ENCODE results near the gene ZDHHC14.

Gene ZDHHC14

DNA sequence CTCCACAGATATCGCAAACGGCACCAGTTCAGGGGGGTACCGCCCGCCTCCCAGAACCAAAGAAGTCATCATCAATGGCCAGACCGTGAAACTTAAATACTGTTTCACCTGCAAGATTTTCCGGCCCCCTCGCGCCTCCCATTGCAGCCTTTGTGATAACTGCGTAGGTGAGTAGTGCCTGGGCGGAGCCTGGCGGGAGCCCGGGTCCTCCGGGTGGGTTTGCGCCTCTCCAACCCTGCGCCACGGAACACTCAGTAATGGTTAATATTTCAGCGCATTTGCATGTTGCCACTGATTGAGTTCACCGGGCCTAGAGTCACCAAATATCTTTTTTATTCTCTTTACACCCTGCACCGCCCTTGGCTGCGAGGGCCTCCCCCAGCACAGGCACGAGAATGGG, 212.0 kb downstream of the ZDHHC14 start:
- no peak overlapping the region for H3K27ac ChIP-seq
- H3K27me3 ChIP-seq (ENCODE audit: insufficient read depth, low read depth, severe bottlenecking): no peaks in the 10 kb centered on the region
- no peak for TF ChIP-seq CTCF (IDR thresholded peaks at IDR 0.05; ENCODE audit: low read depth, low read length)
- no peaks in the 10 kb centered on the region for H3K36me3 ChIP-seq
- no peak overlapping the region for H3K4me3 ChIP-seq (ENCODE audit: low read depth, low read length)
- DNase-seq: no peak
- peaks cover 9% of the 10 kb centered on the region for H3K9me3 ChIP-seq (ENCODE audit: severe bottlenecking)

DNA sequence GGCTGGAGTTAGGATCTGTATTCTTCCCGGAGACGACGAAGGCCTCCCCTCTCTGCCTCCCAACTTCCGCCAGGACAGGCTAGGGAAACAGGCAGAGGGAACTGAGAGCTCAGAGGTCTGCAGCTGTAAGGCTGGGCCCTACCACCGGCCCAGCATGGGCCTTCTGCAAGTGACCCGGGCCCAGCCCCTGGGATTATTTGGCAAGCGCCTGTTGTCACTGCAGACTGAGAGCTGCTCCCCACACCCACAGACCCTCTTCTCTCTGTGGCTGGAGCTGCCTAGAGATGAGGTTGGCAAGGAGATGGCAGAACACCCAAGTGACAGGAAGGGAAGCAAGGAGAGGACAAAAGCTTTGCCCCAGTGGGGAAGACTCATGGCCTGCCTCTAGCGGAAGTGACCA, 212.6 kb downstream of the ZDHHC14 start:
- TF ChIP-seq CTCF (IDR thresholded peaks at IDR 0.05; ENCODE audit: low read depth, low read length): no peak
- no peaks in the 10 kb centered on the region for H3K27me3 ChIP-seq (ENCODE audit: insufficient read depth, low read depth, severe bottlenecking)
- H3K4me3 ChIP-seq (ENCODE audit: low read depth, low read length): no peak overlapping the region
- H3K36me3 ChIP-seq: no peaks in the 10 kb centered on the region
- no peak for DNase-seq
- H3K27ac ChIP-seq: no peak overlapping the region
- H3K9me3 ChIP-seq (ENCODE audit: severe bottlenecking): peaks cover 9% of the 10 kb centered on the region

DNA sequence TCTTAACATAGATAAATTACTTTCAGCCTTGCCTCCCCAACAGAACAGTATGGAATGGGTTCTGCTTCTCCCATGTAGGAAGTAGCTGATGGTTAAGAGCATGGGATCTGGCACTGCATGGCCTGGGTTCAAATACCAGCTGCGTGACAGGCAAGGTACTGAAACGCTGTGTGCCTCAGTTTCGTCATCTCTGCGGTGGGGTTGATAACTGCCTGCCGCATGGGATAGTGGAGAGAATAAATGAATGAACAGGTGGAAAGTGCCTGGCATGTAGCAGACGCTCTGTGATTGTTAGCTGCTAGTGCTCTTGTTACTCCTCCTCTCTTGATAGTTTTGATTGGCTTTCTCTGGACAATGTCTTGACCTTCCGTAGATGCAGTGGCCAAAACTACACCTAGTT, 213.3 kb downstream of the ZDHHC14 start:
- no peak for TF ChIP-seq CTCF (IDR thresholded peaks at IDR 0.05; ENCODE audit: low read depth, low read length)
- Histone ChIP-seq H3K4me3 (ENCODE audit: low read depth, low read length) (no peak overlapping the region), H3K36me3 (no peaks in the 10 kb centered on the region), H3K27me3 (ENCODE audit: insufficient read depth, low read depth, severe bottlenecking) (no peaks in the 10 kb centered on the region), H3K9me3 (ENCODE audit: severe bottlenecking) (peaks cover 7% of the 10 kb centered on the region), H3K27ac (no peak overlapping the region)
- no peak for DNase-seq

DNA sequence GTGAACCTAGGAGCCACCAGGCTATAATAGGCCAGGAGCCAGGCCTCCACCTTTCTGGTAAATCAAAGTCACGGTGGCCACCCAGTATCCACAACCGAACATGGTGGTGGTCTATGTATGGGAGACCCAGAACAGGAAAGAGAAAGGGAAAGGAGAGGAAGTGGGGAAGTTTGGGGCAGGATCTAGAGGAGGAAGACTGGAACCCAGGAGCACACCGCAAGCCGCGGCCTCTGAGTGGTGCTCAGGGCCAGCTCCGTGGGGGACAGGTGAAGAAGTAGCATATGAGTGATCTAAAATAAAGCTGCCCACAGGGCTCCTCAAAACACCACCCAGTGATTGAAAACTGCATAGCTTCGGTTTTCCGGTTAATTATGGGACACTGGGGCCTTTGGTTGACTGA, 214.8 kb downstream of the ZDHHC14 start:
- H3K4me3 ChIP-seq (ENCODE audit: low read depth, low read length): no peak overlapping the region
- no peak for TF ChIP-seq CTCF (IDR thresholded peaks at IDR 0.05; ENCODE audit: low read depth, low read length)
- no peak for DNase-seq
- no peak overlapping the region for H3K27ac ChIP-seq
- no peaks in the 10 kb centered on the region for H3K36me3 ChIP-seq
- no peaks in the 10 kb centered on the region for H3K27me3 ChIP-seq (ENCODE audit: insufficient read depth, low read depth, severe bottlenecking)
- H3K9me3 ChIP-seq (ENCODE audit: severe bottlenecking): no peaks in the 10 kb centered on the region

DNA sequence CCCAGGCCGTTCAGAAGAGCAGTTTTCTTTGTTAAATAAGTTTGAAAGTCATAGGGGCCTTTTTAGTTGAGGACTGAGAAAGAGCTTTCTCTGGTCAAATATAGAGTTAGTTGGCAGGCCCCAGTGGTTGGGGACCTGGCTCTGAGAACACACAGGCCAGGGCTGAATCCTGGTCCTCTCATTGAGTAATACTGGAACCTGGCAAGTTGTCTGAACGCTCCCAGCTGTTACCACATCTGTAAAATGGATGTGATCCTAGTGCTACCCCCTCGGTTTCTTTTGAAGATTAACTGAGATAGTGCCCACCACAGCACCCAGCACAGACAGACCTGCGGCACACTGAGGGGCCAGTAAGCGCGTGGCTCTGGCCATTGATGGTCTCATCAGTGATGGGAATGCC, 215.5 kb downstream of the ZDHHC14 start:
- TF ChIP-seq CTCF (IDR thresholded peaks at IDR 0.05; ENCODE audit: low read depth, low read length): no peak
- H3K27me3 ChIP-seq (ENCODE audit: insufficient read depth, low read depth, severe bottlenecking): no peaks in the 10 kb centered on the region
- no peak overlapping the region for H3K4me3 ChIP-seq (ENCODE audit: low read depth, low read length)
- H3K27ac ChIP-seq: no peak overlapping the region
- H3K9me3 ChIP-seq (ENCODE audit: severe bottlenecking): no peaks in the 10 kb centered on the region
- DNase-seq: no peak
- no peaks in the 10 kb centered on the region for H3K36me3 ChIP-seq

DNA sequence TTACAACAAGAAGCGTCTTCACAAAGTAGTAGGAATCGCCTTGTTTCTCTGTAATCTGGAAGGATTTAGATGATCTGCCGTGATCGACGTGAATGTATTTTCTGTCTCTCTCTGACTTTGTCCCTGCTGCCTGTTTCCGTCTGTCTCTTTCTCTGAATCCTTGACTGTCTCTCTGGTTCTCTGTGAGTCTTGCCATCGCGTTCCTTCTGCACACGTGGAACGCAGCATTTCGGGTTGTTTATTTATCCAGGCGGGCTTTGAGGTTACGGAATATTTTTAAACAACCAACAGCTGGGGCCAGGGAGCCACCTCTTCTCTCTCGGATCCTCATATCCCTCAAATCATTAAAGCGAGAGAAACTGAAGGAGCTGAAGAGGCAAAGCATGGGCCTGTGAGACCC, 215.9 kb downstream of the ZDHHC14 start:
- H3K36me3 ChIP-seq: no peaks in the 10 kb centered on the region
- no peak for DNase-seq
- H3K27me3 ChIP-seq (ENCODE audit: insufficient read depth, low read depth, severe bottlenecking): no peaks in the 10 kb centered on the region
- H3K4me3 ChIP-seq (ENCODE audit: low read depth, low read length): no peak overlapping the region
- no peak for TF ChIP-seq CTCF (IDR thresholded peaks at IDR 0.05; ENCODE audit: low read depth, low read length)
- H3K9me3 ChIP-seq (ENCODE audit: severe bottlenecking): no peaks in the 10 kb centered on the region
- H3K27ac ChIP-seq: no peak overlapping the region
